H1 (cell line): ENCODE data around the gene ACTR6. TPM values are rescaled to one million over a fixed set of nuclear protein-coding genes. Genes with fewer than 3 reads are reported as not detected.

ENCODE experiments used
- CTCF ChIA-PET: fragments of 300-600 bp; sonication (Branson Sonifier 250); formaldehyde crosslinking; loops from one replicate; lab custom pipeline; 2021; ENCODE audit not compliant: partially characterized antibody; lab: Charles Lee
- POLR2A ChIA-PET: fragments of 300-600 bp; sonication (Branson Sonifier 250); formaldehyde crosslinking; loops from one replicate; lab custom pipeline; 2021; ENCODE audit warnings: inconsistent platforms; ENCODE audit not compliant: partially characterized antibody; lab: Charles Lee
- DNase-seq, 2 experiments: peaks; one replicate each; pipeline versions ENCODE4 v3.0.0 to v3.0.0-alpha.2; 2010 to 2022; ENCODE audit warnings: low spot score in 2 of 2, low read depth in 1 of 2, mixed read lengths in 1 of 2
- FAIRE-seq: peaks from 2 replicates; lab custom pipeline; 2011; peaks lifted over from hg19 to GRCh38; lab: Jason Lieb, UNC
- H2AFZ ChIP-seq: 2 replicates; pipeline ENCODE4 v1.8.1; 2012; ENCODE audit warnings: low read length, inconsistent platforms
- H2AK5ac ChIP-seq: 2 replicates; pipeline ENCODE4 v1.6.1; 2013; ENCODE audit warnings: low read depth, low read length
- H2BK120ac ChIP-seq: replicated peaks from 2 replicates; pipeline ENCODE3; 2013; ENCODE audit warnings: low read depth, low read length, inconsistent platforms
- H2BK12ac ChIP-seq: 2 replicates; pipeline ENCODE4 v1.6.1; 2013; ENCODE audit warnings: low read depth, low read length
- H2BK15ac ChIP-seq: 2 replicates; pipeline ENCODE4 v1.6.1; 2013; ENCODE audit warnings: low read length
- H2BK20ac ChIP-seq: 2 replicates; pipeline ENCODE4 v1.6.1; 2013; ENCODE audit warnings: low read length
- H2BK5ac ChIP-seq: 2 replicates; pipeline ENCODE4 v1.6.1; 2013; ENCODE audit warnings: low read depth, low read length
- H3K14ac ChIP-seq: 2 replicates; pipeline ENCODE4 v1.6.1; 2013; ENCODE audit warnings: inconsistent platforms; ENCODE audit not compliant: insufficient read length
- H3K18ac ChIP-seq: 2 replicates; pipeline ENCODE4 v1.6.1; 2013; ENCODE audit warnings: low read length; ENCODE audit errors: extremely low read depth
- H3K23ac ChIP-seq: 2 replicates; pipeline ENCODE4 v1.6.1; 2013; ENCODE audit warnings: inconsistent platforms; ENCODE audit not compliant: insufficient read length
- H3K23me2 ChIP-seq: 2 replicates; pipeline ENCODE4 v1.6.1; 2013; ENCODE audit warnings: low read depth, low read length
- H3K27ac ChIP-seq: 2 replicates; pipeline ENCODE4 v1.6.1; 2011; ENCODE audit warnings: low read depth, low read length, inconsistent platforms
- H3K27me3 ChIP-seq, 4 experiments: replicated peaks in 1 of 4; 1 replicate in 1 of 4; 2 replicates in 3 of 4; pipeline versions ENCODE4 v1.6.1 to v1.8.1; 2011 to 2013; ENCODE audit warnings: low read length in 3 of 4, mild to moderate bottlenecking in 3 of 4, inconsistent platforms in 2 of 4, mixed read lengths in 2 of 4, moderate library complexity in 1 of 4; ENCODE audit not compliant: control insufficient read depth in 3 of 4, insufficient read depth in 3 of 4; ENCODE audit errors: extremely low read depth in 1 of 4
- H3K36me3 ChIP-seq, 4 experiments: 2 replicates each; pipeline versions ENCODE4 v1.6.1 to v1.8.1; 2011 to 2013; ENCODE audit warnings: mild to moderate bottlenecking in 4 of 4, low read length in 3 of 4, moderate library complexity in 2 of 4, control low read depth in 1 of 4, inconsistent platforms in 1 of 4; ENCODE audit not compliant: insufficient read depth in 4 of 4, control insufficient read depth in 2 of 4
- H3K4ac ChIP-seq: replicated peaks from 2 replicates; pipeline ENCODE3; 2013; ENCODE audit warnings: low read length, low read depth, mixed read lengths, inconsistent platforms; ENCODE audit not compliant: insufficient read length
- H3K4me1 ChIP-seq, 4 experiments: replicated peaks in 1 of 4; 1 replicate in 1 of 4; 2 replicates in 3 of 4; pipeline versions ENCODE4 v1.6.1 to v1.8.1; 2011 to 2013; ENCODE audit warnings: low read length in 3 of 4, inconsistent platforms in 2 of 4, mixed read lengths in 1 of 4; ENCODE audit not compliant: insufficient read depth in 4 of 4, control insufficient read depth in 3 of 4
- H3K4me2 ChIP-seq, 2 experiments: 2 replicates each; pipeline versions ENCODE4 v1.6.1 to v1.8.1; 2011 to 2013; ENCODE audit warnings: low read depth in 2 of 2, low read length in 2 of 2, control low read depth in 1 of 2, inconsistent platforms in 1 of 2, mild to moderate bottlenecking in 1 of 2; ENCODE audit not compliant: insufficient read depth in 1 of 2
- H3K4me3 ChIP-seq, 4 experiments: fragments of 200-600, 300-600 bp in 1 of 4; sonication (generic), shearing (Covaris generic), sonication (Bioruptor Twin) in 1 of 4; 2 replicates each; pipeline versions ENCODE4 v1.5.1 to v1.8.1; 2011 to 2016; ENCODE audit warnings: low read length in 4 of 4, low read depth in 3 of 4, control low read depth in 2 of 4, inconsistent platforms in 2 of 4, mild to moderate bottlenecking in 2 of 4, mixed read lengths in 1 of 4, moderate library complexity in 1 of 4; ENCODE audit not compliant: insufficient read depth in 2 of 4; ENCODE audit errors: extremely low read depth in 1 of 4
- H3K56ac ChIP-seq: replicated peaks from 2 replicates; pipeline ENCODE3; 2013; ENCODE audit warnings: low read depth, mild to moderate bottlenecking, mixed read lengths, low read length, inconsistent platforms; ENCODE audit not compliant: insufficient read length
- H3K79me1 ChIP-seq: 2 replicates; pipeline ENCODE4 v1.6.1; 2013; ENCODE audit warnings: low read depth, low read length, control low read depth
- H3K79me2 ChIP-seq, 2 experiments: 2 replicates each; pipeline versions ENCODE4 v1.6.1 to v1.8.1; 2012 to 2013; ENCODE audit warnings: low read length in 2 of 2, mild to moderate bottlenecking in 2 of 2, inconsistent platforms in 1 of 2; ENCODE audit not compliant: insufficient read depth in 2 of 2, control insufficient read depth in 1 of 2
- H3K9ac ChIP-seq, 4 experiments: replicated peaks in 1 of 4; 1 replicate in 1 of 4; 2 replicates in 3 of 4; pipeline versions ENCODE4 v1.6.1 to v1.8.1; 2011 to 2013; ENCODE audit warnings: low read depth in 3 of 4, low read length in 3 of 4, control low read depth in 2 of 4, mild to moderate bottlenecking in 2 of 4, moderate library complexity in 2 of 4, inconsistent platforms in 1 of 4; ENCODE audit errors: extremely low read depth in 1 of 4
- H3K9me3 ChIP-seq, 2 experiments: 2 replicates each; pipeline versions ENCODE4 v1.6.1 to v1.8.1; 2012 to 2013; ENCODE audit warnings: mild to moderate bottlenecking in 2 of 2, moderate library complexity in 2 of 2, control low read depth in 1 of 2, inconsistent platforms in 1 of 2, low read depth in 1 of 2, low read length in 1 of 2, mixed read lengths in 1 of 2; ENCODE audit not compliant: insufficient read depth in 2 of 2
- H4K20me1 ChIP-seq, 2 experiments: replicated peaks in 1 of 2; 2 replicates each; pipeline versions ENCODE3 to v1.8.1; 2011 to 2013; ENCODE audit warnings: inconsistent platforms in 2 of 2, low read length in 2 of 2, mild to moderate bottlenecking in 1 of 2; ENCODE audit not compliant: insufficient read depth in 2 of 2, control insufficient read depth in 1 of 2
- H4K5ac ChIP-seq: 2 replicates; pipeline ENCODE4 v1.6.1; 2013; ENCODE audit warnings: low read length, low read depth, mixed read lengths, inconsistent platforms; ENCODE audit not compliant: insufficient read length
- H4K8ac ChIP-seq: 2 replicates; pipeline ENCODE4 v1.8.0; 2013; ENCODE audit warnings: mild to moderate bottlenecking, moderate library complexity, low read length, inconsistent platforms; ENCODE audit not compliant: insufficient read depth; ENCODE audit errors: extremely low read depth
- H4K91ac ChIP-seq: replicated peaks from 2 replicates; pipeline ENCODE3; 2013; ENCODE audit warnings: low read length, mixed read lengths, inconsistent platforms; ENCODE audit not compliant: insufficient read length
- ATF2 ChIP-seq: IDR thresholded peaks from 2 replicates; pipeline ENCODE4 v1.6.1; 2012; ENCODE audit warnings: low read length, inconsistent platforms
- NRF1 ChIP-seq: IDR thresholded peaks from 2 replicates; pipeline ENCODE4 v1.6.1; 2011; ENCODE audit warnings: mild to moderate bottlenecking, low read depth, low read length, improper control_type of control experiment
- POLR2AphosphoS5 ChIP-seq: IDR thresholded peaks from 2 replicates; pipeline ENCODE4 v1.6.1; 2011; ENCODE audit warnings: low read depth, low read length
- POU5F1 ChIP-seq: IDR thresholded peaks from 2 replicates; pipeline ENCODE4 v1.6.1; 2011; ENCODE audit warnings: low read depth, mild to moderate bottlenecking, low read length, moderate library complexity
- RNF2 ChIP-seq: fragments of 200-900, 300-1000 bp; sonication (generic); IDR thresholded peaks from 2 replicates; pipeline ENCODE4 v1.7.1; 2016; ENCODE audit warnings: borderline replicate concordance, low read depth, mild to moderate bottlenecking, antibody characterized with exemption, low read length; ENCODE audit not compliant: poor library complexity, severe bottlenecking; ENCODE audit errors: missing control alignments
- RXRA ChIP-seq: IDR thresholded peaks from 2 replicates; pipeline ENCODE4 v1.6.1; 2011; ENCODE audit warnings: low read depth, mild to moderate bottlenecking, low read length, moderate library complexity; ENCODE audit not compliant: insufficient read depth
- USF2 ChIP-seq: IDR thresholded peaks from 2 replicates; pipeline ENCODE4 v1.6.1; 2011; ENCODE audit warnings: low read length, improper control_type of control experiment
- YY1 ChIP-seq: IDR thresholded peaks from 2 replicates; pipeline ENCODE4 v1.6.1; 2011; ENCODE audit warnings: low read depth, mild to moderate bottlenecking, low read length
- WGBS, 2 experiments: shearing (Covaris generic) in 1 of 2; methylation state at CpG; one replicate each; pipeline versions ENCODE4 v1.1.6 to v1.1.7; 2013 to 2015; ENCODE audit warnings: low lambda C conversion rate in 2 of 2, mixed read lengths in 2 of 2, inconsistent platforms in 1 of 2, low coverage in 1 of 2, missing lambda C conversion rate in 1 of 2; ENCODE audit not compliant: insufficient replicate concordance in 2 of 2, insufficient coverage in 1 of 2, insufficient read length in 1 of 2; ENCODE audit errors: extremely low coverage in 1 of 2, missing lambda C conversion rate in 1 of 2; 5-methylcytosine and 5-hydroxymethylcytosine counted together
- polyA plus RNA-seq, 7 experiments: library from polyadenylated mRNA; depleted of rRNA in 3 of 7; stranded (reverse) in 5 of 7; unstranded in 2 of 7; fragments of >200 nt in 5 of 7; fragments of 200-250 nt in 2 of 7; gene quantifications; 1 replicate in 5 of 7; 2 replicates in 1 of 7; 4 replicates in 1 of 7; pipeline versions ENCODE4 v1.2.1 to v1.2.3, GENCODE V29; 2011 to 2013; ENCODE audit warnings: missing spikeins in 2 of 7, mixed read lengths in 2 of 7
- total RNA-seq: library from RNA; stranded (reverse); fragmentation: NEBNext Ultra II Directional; extraction: Animal tissue kit (Norgen Biotek cat#: 25700); gene quantifications from 2 replicates; pipeline ENCODE4 v1.2.1, GENCODE V29; 2021

ACTR6 gene
- total and polyA plus RNA-seq, 2 of the 8 experiments (the other 6 are each of a cell fraction or from before 2014, with no cell fraction given): 10.2 to 36.8 TPM

GRCh38 chr12:100157427-100157821 is 43.2 kb upstream of the ACTR6 start:
- H3K4ac ChIP-seq: no peak overlapping the region
- DNase-seq (no peak), FAIRE-seq (no peak)
- H3K4me2 ChIP-seq: no peak overlapping the region
- H2BK5ac ChIP-seq: 0 out of 2 replicates have a peak overlapping the region, but pooled peaks have one; percentile 24
- H3K79me2 ChIP-seq: no peaks in the 10 kb centered on the region
- no peak overlapping the region for H4K91ac ChIP-seq
- H3K56ac ChIP-seq: no peak overlapping the region
- H2BK120ac ChIP-seq: no peak overlapping the region
- H2BK15ac ChIP-seq: peak overlapping the region; percentile 61; the same call in 1 of the 2 replicates
- H3K14ac ChIP-seq: no peak overlapping the region
- ChIA-PET POLR2A (interaction anchor here (1.0 to 1.2 kb wide), 4 partner anchors 11 to 45 kb away, joined by 3 to 5 read pairs (median 4); no protein-coding TSS in a partner anchor), CTCF (interaction anchor here (0.6 to 2.3 kb wide), 3 partner anchors 11 to 404 kb away, joined by 3 to 6 read pairs (median 5); no protein-coding TSS in a partner anchor)
- no peak overlapping the region for H2BK20ac ChIP-seq
- TF ChIP-seq USF2 (no peak), RNF2 (no peak), POLR2AphosphoS5 (no peak), ATF2 (no peak), YY1 (no peak), RXRA (no peak), POU5F1 (no peak), NRF1 (no peak)
- H3K4me3 ChIP-seq: no peak overlapping the region
- H3K27me3 ChIP-seq: no peaks in the 10 kb centered on the region
- 94% methylated on average over 8 of the region's 8 CpGs; no CpG with 5 or more reads in 1 of the 2 experiments for WGBS, 2 experiments
- 0 out of 2 replicates have a peak overlapping the region, but pooled peaks have one; percentile 68 for H2BK12ac ChIP-seq
- H3K9me3 ChIP-seq: peaks cover 7 to 8% of the 10 kb centered on the region in 2 experiments; a peak in 3 of 4 replicates
- no peaks in the 10 kb centered on the region for H3K79me1 ChIP-seq
- peaks cover 1 to 13% (median 6%) of the 10 kb centered on the region in 4 experiments; a peak in 6 of 7 replicates for H3K4me1 ChIP-seq
- H4K20me1 ChIP-seq: no peaks in the 10 kb centered on the region
- no peak overlapping the region for H3K9ac ChIP-seq
- no peak overlapping the region for H4K5ac ChIP-seq
- no peak overlapping the region for H2AFZ ChIP-seq
- no peak overlapping the region; the same call in none of the 2 replicates for H3K18ac ChIP-seq
- no peak overlapping the region for H3K27ac ChIP-seq
- no peak overlapping the region for H3K23ac ChIP-seq
- H4K8ac ChIP-seq: no peak overlapping the region
- no peaks in the 10 kb centered on the region for H3K23me2 ChIP-seq
- no peak overlapping the region for H2AK5ac ChIP-seq
- H3K36me3 ChIP-seq: no peaks in the 10 kb centered on the region; a peak in 1 of 8 replicates
